ENCODE results near the gene TXNDC12. TPM values are rescaled to one million over a fixed set of nuclear protein-coding genes. Genes with fewer than 3 reads are reported as not detected.
"Not testable (repeated sequence)": the region's sequence is repeated elsewhere in the genome, so short reads cannot be mapped to it uniquely, and the experiment has no call there.

The TXNDC12 gene
- total RNA-seq, 2 experiments from 2014 or later: 35.0 to 35.1 TPM

DNA sequence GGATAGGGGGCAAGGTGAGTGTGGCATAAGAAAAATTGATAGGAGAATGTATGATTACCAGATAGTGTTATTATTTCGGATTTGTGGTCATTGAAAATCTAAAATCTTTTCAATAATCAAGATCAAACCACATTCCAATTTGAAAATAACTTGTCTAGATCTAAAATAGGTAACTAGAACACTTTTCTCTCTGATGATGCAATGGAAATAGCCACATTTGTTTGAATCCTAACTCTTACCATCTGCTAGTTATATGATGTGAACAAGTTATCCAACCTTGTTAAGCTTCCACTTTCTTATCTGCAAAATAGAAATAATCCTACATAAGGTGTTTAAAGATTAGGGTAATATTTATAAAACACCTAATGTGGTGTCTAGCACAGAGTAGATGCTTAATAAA, 4.9 kb upstream of the TXNDC12 start:
- peaks cover 30% of the 10 kb centered on the region for H3K36me3 Mint-ChIP-seq
- DNase-seq: no peak
- no peak overlapping the region for H3K27ac Mint-ChIP-seq
- H3K4me3 Mint-ChIP-seq: no peak overlapping the region
- H3K4me1 Mint-ChIP-seq (ENCODE audit: low read depth): peaks cover 36% of the 10 kb centered on the region
- POLR2A ChIA-PET: interaction anchor here (1.3 kb wide), 1 partner anchor 80 kb away, joined by 3 read pairs; no protein-coding TSS in a partner anchor
- no peaks in the 10 kb centered on the region for H3K9me3 Mint-ChIP-seq
- CTCF ChIA-PET: no interaction called here
- no peaks in the 10 kb centered on the region for H3K27me3 Mint-ChIP-seq
- intact Hi-C loops (cut with micrococcal nuclease): loop anchor here (10.0 kb wide), 1 partner anchor 575 kb away; the partner anchor contains the start of gene SHISAL2A

DNA sequence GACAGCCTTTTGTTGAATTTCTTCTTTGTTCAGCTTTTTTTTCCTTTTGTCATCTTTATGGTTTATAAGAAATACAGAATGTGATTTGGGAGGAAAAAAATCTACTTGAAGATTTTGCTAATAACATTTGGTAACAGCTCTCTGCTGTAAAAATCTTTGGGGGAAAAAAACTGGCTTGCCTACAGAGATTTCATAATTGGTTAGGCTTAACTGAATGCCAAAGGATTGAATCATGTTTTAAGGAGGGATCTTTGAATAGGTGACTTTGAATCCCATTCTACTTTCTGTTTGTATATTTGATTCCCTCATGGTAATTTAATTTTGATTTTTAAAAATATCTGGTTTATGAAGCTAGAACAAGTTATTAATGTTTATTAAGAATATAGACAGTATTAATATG, 4.3 kb upstream of the TXNDC12 start:
- Mint-ChIP-seq H3K4me3 (no peak overlapping the region), H3K36me3 (peaks cover 31% of the 10 kb centered on the region), H3K27me3 (no peaks in the 10 kb centered on the region), H3K4me1 (ENCODE audit: low read depth) (peaks cover 36% of the 10 kb centered on the region), H3K27ac (peak overlapping the region; percentile 10), H3K9me3 (no peaks in the 10 kb centered on the region)
- ChIA-PET CTCF (no interaction called here), POLR2A (interaction anchor here (0.6 kb wide), 1 partner anchor 23 kb away, joined by 3 read pairs; no protein-coding TSS in a partner anchor)
- intact Hi-C loops (cut with micrococcal nuclease): loop anchor here (10.0 kb wide), 1 partner anchor 575 kb away; the partner anchor contains the start of gene SHISAL2A
- no peak for DNase-seq

DNA sequence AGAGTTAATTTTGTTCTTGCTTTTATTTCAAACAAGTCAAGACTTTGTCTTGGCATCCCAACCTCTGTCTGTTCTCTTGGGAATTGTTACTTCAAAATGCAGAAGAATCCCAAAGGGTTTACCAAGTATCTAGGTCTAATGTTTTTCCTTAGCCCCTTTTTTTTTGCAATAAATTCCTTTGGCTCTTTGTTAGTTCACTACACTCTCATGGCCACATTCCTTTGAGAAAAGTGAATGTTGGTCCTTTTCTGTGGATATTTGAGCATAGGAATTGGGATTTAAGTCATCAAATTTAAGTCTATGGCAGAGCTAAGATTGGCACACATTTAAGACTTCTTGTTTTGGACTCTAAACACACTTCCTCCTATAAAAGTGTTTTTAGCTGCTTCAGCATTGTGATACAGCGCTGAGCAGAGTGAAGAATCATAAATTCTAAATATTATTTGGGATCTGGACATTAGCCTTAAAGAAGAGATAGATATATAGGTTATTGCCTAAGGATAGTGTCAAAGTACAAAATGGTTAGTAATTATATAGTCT, 3.0 kb upstream of the TXNDC12 start:
- intact Hi-C loops (cut with micrococcal nuclease): loop anchor here (2.0 to 10.0 kb wide), 2 partner anchors 83 to 577 kb away; partner anchors contain the start of gene SHISAL2A
- H3K36me3 Mint-ChIP-seq: peaks cover 25% of the 10 kb centered on the region
- ChIA-PET CTCF (interaction anchor here (1.5 kb wide), 1 partner anchor 178 kb away, joined by 3 read pairs; no protein-coding TSS in a partner anchor), POLR2A (no interaction called here)
- no peak overlapping the region for H3K27ac Mint-ChIP-seq
- H3K27me3 Mint-ChIP-seq: no peaks in the 10 kb centered on the region
- no peaks in the 10 kb centered on the region for H3K9me3 Mint-ChIP-seq
- H3K4me3 Mint-ChIP-seq: peak overlapping the region; percentile 94
- H3K4me1 Mint-ChIP-seq (ENCODE audit: low read depth): peaks cover 43% of the 10 kb centered on the region
- DNase-seq: no peak

DNA sequence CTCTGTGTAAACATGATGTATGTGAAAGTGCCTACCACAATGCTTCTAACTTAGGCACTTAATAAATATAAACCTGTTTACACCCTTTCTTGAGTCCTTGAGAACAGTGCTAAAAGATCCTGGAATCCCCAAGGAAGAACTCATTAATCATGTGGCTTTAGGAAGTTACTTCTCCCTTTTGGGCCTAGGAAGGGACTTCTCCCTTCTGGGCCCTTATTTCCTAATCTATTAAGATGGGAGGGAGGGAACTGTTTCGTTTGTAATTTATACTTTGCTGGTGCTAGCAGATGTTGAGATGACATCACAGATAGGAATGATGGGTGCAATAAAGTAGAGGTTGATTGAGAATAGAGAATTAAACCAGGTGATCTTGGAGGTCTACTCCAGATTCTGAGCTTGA, 2.3 kb upstream of the TXNDC12 start:
- intact Hi-C loops (cut with micrococcal nuclease): loop anchor here (2.0 to 10.0 kb wide), 2 partner anchors 84 to 578 kb away; partner anchors contain the start of gene SHISAL2A
- Mint-ChIP-seq H3K27ac (peak overlapping the region; percentile 98), H3K9me3 (no peaks in the 10 kb centered on the region), H3K27me3 (no peaks in the 10 kb centered on the region), H3K4me3 (peak overlapping the region; percentile 94), H3K4me1 (ENCODE audit: low read depth) (peaks cover 49% of the 10 kb centered on the region), H3K36me3 (peaks cover 20% of the 10 kb centered on the region)
- ChIA-PET POLR2A (interaction anchor here (2.6 kb wide), 1 partner anchor 24 kb away, joined by 15 read pairs; the partner anchor contains the start of gene KTI12), CTCF (interaction anchor here (1.5 kb wide), 1 partner anchor 178 kb away, joined by 3 read pairs; no protein-coding TSS in a partner anchor)
- DNase-seq: no peak

DNA sequence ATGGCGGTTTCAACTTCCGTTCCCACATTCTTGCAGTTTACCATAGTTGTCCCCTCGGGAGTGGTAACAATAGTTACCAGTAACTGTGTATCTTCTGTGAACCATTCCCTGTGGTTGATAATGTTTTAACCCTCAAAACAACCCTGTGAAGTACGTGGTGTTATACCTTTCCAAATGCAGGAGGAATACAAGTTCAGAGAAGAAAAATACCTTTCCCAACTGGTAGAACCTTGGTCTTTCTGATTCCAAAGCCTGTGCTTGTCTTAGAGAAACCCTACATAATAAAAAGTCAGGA, 1.9 kb upstream of the TXNDC12 start:
- DNase-seq: no peak
- Mint-ChIP-seq H3K27me3 (no peaks in the 10 kb centered on the region), H3K27ac (peak overlapping the region; percentile 98), H3K4me3 (peak overlapping the region; percentile 94), H3K4me1 (ENCODE audit: low read depth) (peaks cover 53% of the 10 kb centered on the region), H3K9me3 (no peaks in the 10 kb centered on the region), H3K36me3 (peaks cover 24% of the 10 kb centered on the region)
- CTCF ChIA-PET: interaction anchor here (0.9 to 2.3 kb wide), 3 partner anchors 23 to 646 kb away, joined by 3 to 5 read pairs (median 3); partner anchors contain the start of gene KTI12
- POLR2A ChIA-PET: interaction anchor here (0.8 to 2.6 kb wide), 5 partner anchors 21 to 646 kb away, joined by 3 to 15 read pairs (median 4); partner anchors contain the start of genes KTI12 and ZFYVE9
- intact Hi-C loops (cut with micrococcal nuclease): loop anchor here (1.0 to 10.0 kb wide), 6 partner anchors 24 to 578 kb away; partner anchors contain the start of genes CC2D1B, KTI12, ORC1 and PRPF38A

DNA sequence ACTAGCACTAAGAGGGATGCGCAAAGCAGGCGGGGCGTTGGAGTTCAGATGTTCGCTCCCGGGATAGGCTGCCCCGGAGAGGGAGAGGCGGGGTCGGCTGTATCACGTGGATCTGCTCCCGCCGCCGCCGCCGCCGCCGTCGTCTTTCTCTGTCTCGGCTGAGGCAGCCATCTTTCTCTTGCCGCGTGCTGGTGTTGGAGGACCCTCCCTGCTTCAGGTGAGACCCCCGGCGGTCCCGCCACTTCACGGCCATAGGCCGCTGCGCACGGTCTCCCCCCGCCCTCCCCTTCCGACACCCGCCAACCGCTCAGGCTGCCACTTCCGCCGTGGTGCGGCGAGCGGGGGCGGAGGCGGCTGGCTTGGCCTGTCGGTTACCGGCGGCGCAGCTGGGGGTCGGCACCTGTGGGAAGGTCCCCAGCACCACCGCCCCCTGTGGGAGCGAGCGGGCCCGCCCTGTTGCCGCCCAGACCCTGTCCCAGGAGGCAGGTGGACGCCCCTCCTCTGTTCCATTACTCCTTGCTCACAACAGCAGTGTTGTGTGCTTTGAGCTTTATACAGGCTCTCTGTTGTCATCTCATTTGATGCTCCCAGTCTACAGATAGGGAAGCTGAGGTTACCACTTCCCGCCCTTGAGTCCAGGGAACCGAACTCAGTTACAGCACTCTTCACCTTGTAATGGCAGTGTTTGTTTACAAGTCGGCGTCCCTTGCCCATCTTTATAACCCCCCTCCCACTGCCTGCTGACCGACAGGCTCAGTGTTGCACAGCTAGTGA, 1.4 kb upstream of the TXNDC12 start, which contains the start of gene BTF3L4:
BTF3L4 (plus strand) TSS at position 133 of the 774 bp plus-strand sequence. CDS start 3,553 bp downstream, outside the sequence.
- Mint-ChIP-seq H3K9me3 (no peaks in the 10 kb centered on the region), H3K4me3 (peak within 1 kb of the TSS; percentile 94), H3K4me1 (ENCODE audit: low read depth) (peaks cover 53% of the 10 kb centered on the region), H3K27me3 (no peaks in the 10 kb centered on the region), H3K27ac (peak within 1 kb of the TSS; percentile 98), H3K36me3 (peaks cover 24% of the 10 kb centered on the region)
- CTCF ChIA-PET: interaction anchor here (0.9 to 2.3 kb wide), 3 partner anchors 9 to 647 kb away, joined by 3 to 5 read pairs (median 3); partner anchors contain the start of gene KTI12
- intact Hi-C loops (cut with micrococcal nuclease): loop anchor here (1.0 to 10.0 kb wide), 6 partner anchors 23 to 578 kb away; partner anchors contain the start of genes CC2D1B, KTI12, ORC1 and PRPF38A
- DNase-seq: peak; percentile 97
- POLR2A ChIA-PET: interaction anchor here (0.5 to 2.6 kb wide), 9 partner anchors 20 to 844 kb away, joined by 3 to 15 read pairs (median 4); partner anchors contain the start of genes KTI12, ORC1, PRPF38A and ZFYVE9

DNA sequence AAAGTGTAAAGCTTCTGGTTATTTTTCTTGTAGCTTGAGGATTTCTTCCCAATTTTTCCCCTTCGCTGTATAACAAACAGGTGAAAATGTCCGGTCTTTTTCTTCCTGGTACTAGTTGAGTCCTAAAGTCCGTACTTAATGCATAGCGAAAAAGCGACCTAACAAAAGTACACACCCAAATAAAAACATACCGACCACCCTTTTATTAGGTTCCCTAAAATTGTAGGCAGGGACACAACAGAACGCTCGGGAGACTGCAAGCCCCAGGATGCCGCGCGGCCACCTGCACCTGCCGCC, 823 bp upstream of the TXNDC12 start:
- CTCF ChIA-PET: interaction anchor here (1.1 to 2.3 kb wide), 2 partner anchors 9 to 22 kb away, joined by 3 to 5 read pairs; partner anchors contain the start of gene KTI12

DNA sequence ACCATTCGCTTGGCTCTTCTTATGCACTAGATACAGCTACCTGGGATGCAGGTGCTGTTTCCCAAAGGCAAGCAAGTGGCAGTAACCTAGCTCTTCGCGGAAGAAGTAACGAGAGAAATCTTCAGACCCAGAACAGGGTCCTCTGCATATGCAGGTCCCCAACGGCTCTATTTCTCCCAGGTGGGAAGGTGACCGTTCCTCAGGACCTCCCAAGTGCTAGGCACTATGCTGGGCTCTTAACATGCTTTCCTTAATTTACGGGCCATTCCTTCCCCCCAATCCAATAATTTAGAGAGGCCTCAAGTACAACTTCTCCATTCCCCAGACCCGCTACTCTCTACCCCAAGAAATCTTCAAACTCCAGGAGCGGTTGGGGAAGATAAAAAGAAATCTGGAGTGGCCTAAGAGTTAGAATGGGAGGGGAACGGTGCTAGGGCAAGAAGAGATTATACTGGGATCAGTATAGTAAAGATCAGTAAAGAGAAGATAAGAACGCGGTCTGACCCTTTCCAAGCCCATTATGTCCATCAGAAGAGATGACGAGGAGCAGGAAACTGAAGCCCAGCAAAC, 410 bp downstream of the TXNDC12 start:
- no peak for DNase-seq
- Mint-ChIP-seq H3K36me3 (peaks cover 22% of the 10 kb centered on the region), H3K4me3 (peak overlapping the region; percentile 94), H3K27me3 (no peaks in the 10 kb centered on the region), H3K4me1 (ENCODE audit: low read depth) (peaks cover 53% of the 10 kb centered on the region), H3K27ac (peak overlapping the region; percentile 95), H3K9me3 (no peaks in the 10 kb centered on the region)
- ChIA-PET POLR2A (interaction anchor here (0.7 to 2.6 kb wide), 5 partner anchors 21 to 499 kb away, joined by 3 to 15 read pairs (median 3); partner anchors contain the start of genes KTI12, ORC1 and PRPF38A), CTCF (interaction anchor here (0.6 to 2.3 kb wide), 2 partner anchors 21 to 157 kb away, joined by 3 to 5 read pairs; partner anchors contain the start of gene KTI12)
- intact Hi-C loops (cut with micrococcal nuclease): loop anchor here (10.0 kb wide), 1 partner anchor 580 kb away; the partner anchor contains the start of gene SHISAL2A

More for the DNA sequence above, 823 bp upstream of the TXNDC12 start:
- H3K4me3 Mint-ChIP-seq: peak overlapping the region; percentile 94
- no peaks in the 10 kb centered on the region for H3K9me3 Mint-ChIP-seq
- peaks cover 25% of the 10 kb centered on the region for H3K36me3 Mint-ChIP-seq
- DNase-seq: no peak
- intact Hi-C loops (cut with micrococcal nuclease): loop anchor here (1.0 to 10.0 kb wide), 6 partner anchors 23 to 579 kb away; partner anchors contain the start of genes CC2D1B, KTI12, ORC1 and PRPF38A
- H3K27me3 Mint-ChIP-seq: no peaks in the 10 kb centered on the region
- POLR2A ChIA-PET: interaction anchor here (0.5 to 2.6 kb wide), 7 partner anchors 19 to 844 kb away, joined by 3 to 15 read pairs (median 4); partner anchors contain the start of genes KTI12, ORC1 and PRPF38A
- H3K4me1 Mint-ChIP-seq (ENCODE audit: low read depth): peaks cover 55% of the 10 kb centered on the region
- peak overlapping the region; percentile 95 for H3K27ac Mint-ChIP-seq

DNA sequence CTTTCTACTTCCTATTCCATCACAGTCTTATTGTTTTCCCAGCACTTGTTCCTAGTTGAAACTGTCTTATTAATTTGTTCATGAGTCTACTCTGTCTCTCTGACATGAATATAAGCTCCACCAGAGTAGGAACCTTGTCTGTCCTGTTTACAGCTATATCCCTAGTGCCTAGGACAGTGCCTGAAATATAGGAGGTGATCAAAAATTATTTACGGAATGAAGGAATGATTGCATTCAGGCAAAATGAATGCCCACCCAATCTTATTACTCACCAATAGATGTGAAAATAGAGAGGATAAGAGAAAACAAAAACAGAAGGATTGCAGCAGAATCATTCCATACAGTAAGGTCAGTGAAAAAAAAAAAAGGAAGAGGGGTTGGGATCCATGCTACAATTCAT, 1.1 kb downstream of the TXNDC12 start:
- intact Hi-C loops (cut with micrococcal nuclease): loop anchor here (10.0 kb wide), 1 partner anchor 581 kb away; the partner anchor contains the start of gene SHISAL2A
- DNase-seq: no peak
- peaks cover 47% of the 10 kb centered on the region for H3K4me1 Mint-ChIP-seq (ENCODE audit: low read depth)
- H3K9me3 Mint-ChIP-seq: no peaks in the 10 kb centered on the region
- H3K36me3 Mint-ChIP-seq: peaks cover 18% of the 10 kb centered on the region
- peak overlapping the region; percentile 94 for H3K4me3 Mint-ChIP-seq
- H3K27ac Mint-ChIP-seq: no peak overlapping the region
- ChIA-PET CTCF (interaction anchor here (0.6 to 0.7 kb wide), 3 partner anchors 156 to 980 kb away, joined by 3 read pairs; no protein-coding TSS in a partner anchor), POLR2A (interaction anchor here (1.4 kb wide), 1 partner anchor 9 kb away, joined by 3 read pairs; no protein-coding TSS in a partner anchor)
- no peaks in the 10 kb centered on the region for H3K27me3 Mint-ChIP-seq

DNA sequence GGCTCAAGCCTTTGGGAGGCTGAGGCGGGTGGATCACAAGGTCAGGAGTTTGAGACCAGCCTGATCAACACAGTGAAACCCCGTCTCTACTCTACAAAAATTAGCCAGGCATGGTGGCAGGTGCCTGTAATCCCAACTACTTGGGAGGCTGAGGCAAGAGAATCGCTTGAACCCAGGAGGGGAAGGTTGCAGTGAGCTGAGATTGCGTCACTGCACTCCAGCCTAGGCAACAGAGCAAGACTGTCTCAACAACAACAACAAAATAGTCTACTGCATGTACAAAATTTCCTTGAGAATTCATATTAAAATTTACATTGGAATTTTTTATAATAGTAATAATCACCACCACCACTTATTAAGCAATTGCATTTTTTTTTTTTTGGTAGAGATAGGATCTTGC, 5.7 kb downstream of the TXNDC12 start:
- H3K4me3 Mint-ChIP-seq; H3K9me3 Mint-ChIP-seq; H3K27ac Mint-ChIP-seq; H3K27me3 Mint-ChIP-seq; POLR2A ChIA-PET; intact Hi-C loops (cut with micrococcal nuclease); DNase-seq: not testable (repeated sequence)
- CTCF ChIA-PET: interaction anchor here (0.6 kb wide), 1 partner anchor 181 kb away, joined by 3 read pairs; no protein-coding TSS in a partner anchor
- Mint-ChIP-seq H3K4me1 (ENCODE audit: low read depth) (peaks cover 30% of the 10 kb centered on the region), H3K36me3 (peaks cover 18% of the 10 kb centered on the region)

DNA sequence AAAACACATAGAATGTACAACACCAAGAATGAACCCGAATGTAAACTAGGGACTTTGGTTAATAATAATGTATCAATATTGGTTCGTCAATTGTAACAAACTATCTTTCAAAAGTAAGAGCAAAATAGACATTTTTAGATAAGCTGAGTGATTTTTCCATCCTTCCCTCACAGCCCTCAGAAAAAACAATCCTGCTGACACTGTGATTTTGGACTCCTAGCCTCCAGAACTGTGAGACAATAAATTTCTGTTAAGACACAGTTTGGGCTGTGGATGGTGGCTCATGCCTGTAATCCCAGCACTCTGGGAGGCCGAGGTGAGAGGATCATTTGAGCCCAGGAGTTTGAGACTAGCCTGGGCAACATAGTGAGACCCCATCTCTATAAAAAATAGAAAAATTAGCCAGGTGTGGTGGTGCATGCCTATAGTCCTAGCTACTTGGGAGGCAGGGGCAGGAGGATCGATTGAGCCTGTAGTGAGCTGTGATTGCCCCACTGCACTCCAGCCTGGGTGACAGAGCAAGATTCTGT, 9.3 kb downstream of the TXNDC12 start:
- POLR2A ChIA-PET; CTCF ChIA-PET; DNase-seq; H3K27me3 Mint-ChIP-seq; H3K4me3 Mint-ChIP-seq; H3K9me3 Mint-ChIP-seq; H3K27ac Mint-ChIP-seq; intact Hi-C loops (cut with micrococcal nuclease): not testable (repeated sequence)
- peaks cover 13% of the 10 kb centered on the region for H3K4me1 Mint-ChIP-seq (ENCODE audit: low read depth)
- peaks cover 16% of the 10 kb centered on the region for H3K36me3 Mint-ChIP-seq
